GM21529 (cell line): ENCODE data around the gene ALKBH4.
A peak's percentile ranks its signal among the peaks of the same experiment; 100 is the strongest.
"Not testable (repeated sequence)": the region's sequence is repeated elsewhere in the genome, so short reads cannot be mapped to it uniquely, and the experiment has no call there.

Experiments
- ATAC-seq: cut with Tn5 transposase; IDR thresholded peaks from one replicate; pipeline ENCODE4 v1.9.1; 2021; ENCODE audit not compliant: unreplicated experiment

The ALKBH4 gene

DNA sequence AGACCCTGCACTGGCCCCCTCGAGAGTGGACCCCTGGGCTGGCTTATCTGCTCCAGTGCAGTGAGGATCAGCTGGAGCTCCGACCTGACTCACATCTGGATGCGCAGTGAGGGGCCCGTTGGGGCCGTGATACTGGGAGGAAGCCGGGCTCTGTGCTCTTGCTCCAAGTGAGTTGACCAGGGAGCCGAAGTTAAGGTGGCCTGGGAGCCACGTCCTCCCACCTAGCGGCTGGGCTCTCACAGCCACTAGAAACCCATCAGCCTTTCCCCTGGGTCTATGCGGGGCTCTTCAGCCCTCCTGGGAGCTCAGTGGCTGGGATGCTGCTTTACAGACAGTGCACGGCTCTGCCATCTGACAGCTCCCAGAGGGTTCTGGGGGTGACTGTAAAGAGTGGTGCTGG is 9.1 kb downstream of the ALKBH4 start:
- no peak for ATAC-seq

DNA sequence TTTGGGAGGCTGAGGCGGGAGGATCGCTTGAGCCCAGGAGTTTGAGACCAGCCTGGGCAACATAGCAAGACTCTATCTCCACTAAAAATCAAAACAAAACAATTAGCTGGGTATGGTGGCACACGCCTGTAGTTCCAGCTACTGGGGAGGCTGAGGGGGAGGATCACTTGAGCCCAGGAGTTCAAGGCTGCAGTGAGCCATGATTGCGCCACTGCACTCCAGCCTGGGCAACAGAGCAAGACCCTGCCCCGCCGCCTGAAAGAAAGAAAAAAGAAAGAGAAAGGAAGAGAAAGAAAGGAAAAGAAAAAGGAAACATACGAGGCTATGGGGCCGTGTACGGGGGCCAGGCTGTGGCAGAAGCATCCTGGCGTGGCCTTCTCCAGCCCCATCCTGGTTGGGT is 9.7 kb downstream of the ALKBH4 start:
- ATAC-seq = not testable (repeated sequence)

DNA sequence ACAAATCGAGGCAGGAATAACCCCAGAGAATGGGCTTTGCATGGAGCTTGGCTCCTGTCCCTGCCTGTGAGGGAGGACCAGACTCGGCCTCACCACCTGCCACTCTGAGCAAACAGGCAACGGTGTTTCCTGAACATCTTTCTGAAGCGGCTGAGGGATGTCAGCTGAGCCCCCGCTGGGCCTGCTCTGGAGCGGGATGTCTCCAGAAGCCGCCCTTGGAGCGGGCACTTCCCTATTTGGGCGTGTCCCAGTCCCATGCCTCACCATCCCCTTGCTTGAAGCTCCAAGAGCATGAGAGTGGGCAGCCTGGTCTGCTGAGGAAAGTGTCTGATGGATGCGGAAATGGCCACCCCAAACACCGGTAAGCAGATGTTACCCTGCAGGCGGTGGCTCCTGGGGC is 10.2 kb downstream of the ALKBH4 start:
- ATAC-seq = no peak

DNA sequence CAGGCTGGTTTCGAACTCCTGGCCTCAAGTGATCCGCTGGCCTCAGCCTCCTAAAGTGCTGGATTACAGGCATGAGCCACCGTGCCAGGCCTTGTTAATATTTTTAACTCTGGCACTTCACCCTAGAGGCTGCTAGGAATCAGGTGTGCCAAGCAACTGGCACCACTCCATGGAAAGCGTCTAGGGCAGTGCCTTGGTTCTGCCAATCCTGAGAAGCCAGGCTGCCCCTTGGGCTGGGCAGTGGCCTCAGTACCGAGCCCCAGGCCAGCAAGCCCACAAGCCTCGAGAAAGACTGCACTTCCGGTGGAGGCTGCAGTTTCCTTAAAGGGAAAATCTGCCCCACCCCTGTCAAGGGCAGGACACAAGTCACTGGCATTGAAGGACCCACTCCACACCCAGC is 11.3 kb downstream of the ALKBH4 start:
- ATAC-seq = no peak

DNA sequence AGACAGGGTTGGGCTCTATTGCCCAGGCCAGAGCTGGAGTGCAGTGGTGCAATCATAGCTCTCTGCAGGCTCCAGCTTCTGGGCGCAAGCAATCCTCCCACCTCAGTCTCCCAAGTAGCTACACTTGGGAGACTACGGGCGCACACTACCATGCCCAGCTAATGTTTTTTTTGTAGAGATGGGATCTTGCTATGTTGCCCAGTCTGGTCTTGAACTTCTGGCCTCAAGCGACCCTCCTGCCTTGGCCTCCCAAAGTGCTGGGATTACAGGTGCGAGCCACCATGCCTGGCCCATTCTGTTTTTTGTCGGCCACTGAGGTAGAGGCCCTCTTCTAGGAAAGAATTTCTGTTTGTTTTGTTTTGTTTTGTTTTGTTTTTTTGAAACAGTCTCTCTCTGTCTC is 12.2 kb downstream of the ALKBH4 start:
- ATAC-seq = no peak

DNA sequence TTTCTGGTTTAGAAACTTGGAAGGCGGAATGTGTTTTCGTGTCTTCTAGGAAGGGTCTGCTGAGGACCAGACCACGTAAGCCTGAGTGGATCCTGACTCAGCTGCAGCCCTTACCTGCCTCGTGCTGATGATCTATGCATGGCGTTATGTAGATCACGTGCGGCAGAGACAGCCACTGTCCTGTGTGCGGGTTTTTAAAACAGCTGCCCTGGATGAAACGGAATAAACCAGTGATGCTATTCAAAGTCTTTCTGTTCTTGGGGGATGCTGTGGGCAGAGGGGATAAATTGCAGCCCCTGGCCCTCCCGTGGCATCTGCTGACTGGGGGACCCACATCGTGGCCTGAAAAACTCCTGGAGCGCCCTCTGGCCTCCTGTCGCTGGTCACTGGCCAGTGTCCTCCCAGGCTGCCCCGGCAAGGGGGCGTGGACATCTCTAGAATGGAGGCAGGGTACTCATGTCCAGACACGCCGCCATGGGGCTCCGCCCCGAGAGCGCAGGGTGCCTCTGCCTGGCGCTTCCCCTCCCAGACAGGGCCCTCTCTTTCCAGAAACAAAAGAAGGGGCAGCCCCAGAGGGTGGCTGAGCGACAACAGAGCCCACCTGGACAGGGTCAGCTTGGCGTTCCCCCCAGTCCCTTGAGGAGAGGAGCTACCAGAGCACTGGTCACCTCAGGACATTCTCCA is 13.2 kb downstream of the ALKBH4 start:
- ATAC-seq = no peak

DNA sequence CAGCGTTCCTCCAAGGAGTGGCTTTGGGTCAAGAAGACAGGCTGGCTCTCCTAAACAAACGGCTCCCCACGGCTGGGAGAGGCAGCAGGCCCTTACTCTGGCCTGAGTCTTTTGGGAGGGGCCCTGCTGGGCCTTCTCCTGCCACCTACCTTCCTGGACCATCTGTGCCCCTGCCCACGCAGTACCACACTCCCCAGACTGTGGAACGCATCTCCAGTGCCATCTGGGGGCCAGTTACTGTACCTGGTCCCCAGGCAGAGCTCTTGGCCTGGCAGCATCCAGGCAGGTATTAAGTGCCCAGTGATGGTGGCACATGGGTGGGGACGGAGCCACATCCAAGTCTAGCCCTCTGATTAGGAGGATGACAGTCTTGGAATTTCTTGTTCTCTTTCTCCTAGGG is 14.4 kb downstream of the ALKBH4 start:
- no peak for ATAC-seq

DNA sequence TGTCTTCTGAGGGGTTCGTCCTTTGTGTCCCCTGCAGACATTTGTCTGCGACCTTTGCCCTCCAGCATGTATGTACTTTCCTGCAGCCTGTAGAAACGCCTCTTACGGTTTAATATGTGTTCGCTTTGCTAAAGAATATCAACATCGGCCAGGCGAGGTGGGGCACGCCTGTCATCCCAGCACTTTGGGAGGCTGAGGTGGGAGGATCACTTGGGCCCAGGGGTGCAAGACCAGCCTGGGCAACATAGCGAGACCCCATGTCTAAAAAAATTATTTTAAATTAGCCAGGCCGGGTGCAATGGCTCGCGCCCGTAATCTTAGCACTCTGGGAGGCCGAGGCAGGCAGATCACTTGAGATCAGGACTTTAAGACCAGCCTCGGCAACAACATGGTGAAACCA is 15.5 kb downstream of the ALKBH4 start:
- ATAC-seq = no peak

DNA sequence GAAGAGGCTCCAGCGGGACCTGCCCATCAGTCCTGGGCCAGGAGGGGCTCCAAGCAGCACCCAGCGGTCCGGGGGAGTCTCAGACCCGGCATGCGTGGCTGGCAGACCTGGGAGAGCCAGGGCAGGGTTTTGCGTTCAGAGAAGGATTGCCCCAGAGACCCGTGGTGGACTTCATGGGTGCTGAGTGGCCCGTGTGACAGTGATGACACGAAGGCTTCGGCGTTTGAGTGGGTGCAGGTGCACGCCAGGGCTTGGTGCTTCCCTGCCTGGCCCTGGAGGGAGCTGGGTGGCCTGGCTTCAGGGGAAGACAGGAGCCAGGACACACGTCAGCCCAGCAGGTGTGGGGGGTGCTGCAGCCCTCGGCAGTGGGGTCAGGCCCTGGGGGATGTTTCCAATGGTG is 17.4 kb downstream of the ALKBH4 start:
- no peak for ATAC-seq

DNA sequence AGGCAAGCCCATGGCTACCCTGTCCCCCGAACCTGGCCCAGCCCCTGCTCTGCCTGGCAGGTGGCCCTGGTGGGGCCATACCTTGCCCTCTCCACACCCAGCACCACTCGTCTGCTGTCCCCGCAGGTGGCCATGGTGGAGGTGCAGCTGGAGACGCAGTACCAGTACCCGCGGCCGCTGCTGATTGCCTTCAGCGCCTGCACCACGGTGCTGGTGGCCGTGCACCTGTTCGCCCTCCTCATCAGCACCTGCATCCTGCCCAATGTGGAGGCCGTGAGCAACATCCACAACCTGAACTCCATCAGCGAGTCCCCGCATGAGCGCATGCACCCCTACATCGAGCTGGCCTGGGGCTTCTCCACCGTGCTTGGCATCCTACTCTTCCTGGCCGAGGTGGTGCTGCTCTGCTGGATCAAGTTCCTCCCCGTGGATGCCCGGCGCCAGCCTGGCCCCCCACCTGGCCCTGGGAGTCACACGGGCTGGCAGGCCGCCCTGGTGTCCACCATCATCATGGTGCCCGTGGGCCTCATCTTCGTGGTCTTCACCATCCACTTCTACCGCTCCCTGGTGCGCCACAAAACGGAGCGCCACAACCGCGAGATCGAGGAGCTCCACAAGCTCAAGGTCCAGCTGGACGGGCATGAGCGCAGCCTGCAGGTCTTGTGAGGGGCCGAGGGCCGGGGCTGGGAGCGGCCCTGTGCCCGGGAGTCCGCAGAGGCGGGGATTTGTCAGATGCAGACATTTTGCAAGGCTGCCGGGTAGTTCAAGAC is 18.1 kb downstream of the ALKBH4 start:
- ATAC-seq = no peak

DNA sequence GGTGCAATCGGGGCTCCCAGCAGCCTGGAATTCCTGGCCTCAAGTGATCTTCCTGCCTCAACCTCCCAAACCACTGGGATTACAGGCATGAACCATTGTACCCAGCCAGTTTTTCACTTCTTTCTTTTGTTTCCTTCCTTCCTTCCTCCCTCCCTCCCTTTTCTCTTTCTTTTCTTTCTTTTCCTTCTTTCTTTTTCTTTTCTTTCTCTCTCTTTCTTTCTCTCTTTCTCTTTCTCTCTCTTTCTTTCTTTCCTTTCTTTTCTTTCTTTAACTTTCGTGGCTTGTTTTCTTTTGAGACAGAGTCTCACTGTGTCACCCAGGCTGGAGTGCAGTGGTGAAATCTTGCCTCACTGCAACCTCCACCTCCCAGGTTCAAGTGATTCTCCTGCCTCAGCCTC is 19.0 kb downstream of the ALKBH4 start:
- ATAC-seq = no peak

DNA sequence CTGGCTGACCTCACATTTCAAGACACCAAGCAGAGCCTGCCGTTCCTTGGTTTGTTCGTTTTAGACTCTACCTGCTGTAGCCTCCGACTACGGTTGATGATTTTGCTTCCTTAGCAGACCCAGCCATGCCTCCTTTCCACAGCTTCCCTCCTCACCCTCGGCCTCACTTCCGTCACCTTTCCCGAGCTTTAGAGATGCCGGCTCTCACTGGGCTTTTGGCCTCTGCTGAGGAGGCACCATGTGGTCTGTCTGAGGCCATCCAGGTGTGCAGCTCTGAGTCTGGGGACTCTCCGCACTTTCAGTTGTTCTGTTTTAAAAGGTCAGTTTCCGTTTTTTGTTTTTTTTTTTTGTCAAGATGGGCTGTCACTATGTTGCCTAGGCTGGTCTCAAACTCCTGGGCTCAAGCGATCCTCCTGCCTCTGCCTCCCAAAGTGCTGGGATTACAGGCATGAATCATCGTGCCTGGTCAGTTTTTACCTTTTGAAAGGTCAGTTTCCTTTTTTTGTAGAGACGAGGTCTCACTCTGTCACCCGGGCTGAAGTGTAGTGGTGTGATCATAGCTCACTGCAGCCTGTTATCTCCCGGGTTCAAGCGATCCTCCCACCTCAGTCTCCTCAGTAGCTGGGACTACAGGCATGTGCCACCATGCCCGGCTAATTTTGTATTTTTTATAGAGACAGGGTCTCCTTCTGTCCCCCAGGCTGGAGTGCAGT is 19.5 kb downstream of the ALKBH4 start:
- peak; percentile 38 for ATAC-seq

DNA sequence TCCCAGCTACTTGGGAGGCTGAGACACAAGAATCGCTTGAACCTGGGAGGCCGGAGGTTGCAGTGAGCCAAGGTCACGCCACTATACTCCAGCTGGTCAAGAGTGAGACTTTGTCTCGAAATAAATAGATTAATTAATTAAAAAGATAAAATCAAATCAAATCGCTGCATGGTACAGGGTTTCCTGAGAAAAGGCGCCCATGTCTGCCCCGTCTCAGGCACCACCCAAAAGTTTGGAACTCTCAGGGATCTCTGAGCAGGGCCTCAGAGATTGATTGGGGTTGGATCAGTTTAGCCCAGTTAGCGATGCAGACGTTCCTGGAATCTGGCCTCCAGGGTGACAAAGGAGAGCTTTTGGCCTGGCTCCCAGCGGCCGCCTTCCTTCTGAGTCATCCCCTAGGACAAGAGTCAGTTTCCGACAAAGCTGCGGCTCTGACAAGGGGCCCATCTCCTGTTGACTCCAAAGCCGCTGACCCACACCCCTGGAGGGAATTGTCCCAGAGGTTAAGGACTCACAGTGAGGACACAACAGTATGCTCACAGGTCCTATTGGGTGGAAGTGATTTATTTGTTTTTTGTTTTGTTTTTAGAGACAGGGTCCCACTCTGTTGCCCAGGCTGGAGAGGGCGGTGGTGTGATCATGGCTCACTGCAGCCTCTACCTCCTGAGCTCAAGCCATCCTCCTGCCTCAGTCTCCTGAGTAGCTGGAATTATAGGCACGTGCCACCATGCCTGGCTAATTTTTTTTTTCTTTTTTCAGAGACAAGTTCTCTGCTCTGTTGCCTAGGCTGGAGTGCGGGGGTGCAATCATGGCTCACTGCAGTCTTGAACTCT is 24.5 kb downstream of the ALKBH4 start:
- no peak for ATAC-seq

DNA sequence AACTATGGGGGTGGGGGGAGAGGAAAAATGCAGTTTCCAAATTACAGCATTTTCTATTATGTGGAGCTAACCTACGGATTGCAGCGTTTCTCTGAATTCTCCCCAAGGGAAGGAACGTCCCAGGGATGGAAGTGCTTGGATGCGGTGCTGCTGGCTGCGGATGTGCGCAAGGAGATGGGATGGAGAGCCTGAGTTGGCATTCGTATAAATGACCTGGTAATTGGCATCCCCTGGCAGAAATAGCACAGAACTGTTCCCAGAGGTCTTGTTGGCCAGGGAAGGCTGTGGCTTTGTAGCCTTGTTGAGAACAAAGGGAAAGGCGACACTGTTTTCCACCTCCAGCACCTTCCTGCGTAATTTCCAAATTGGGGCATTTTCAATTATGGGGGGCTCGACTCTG is 28.5 kb downstream of the ALKBH4 start:
- ATAC-seq = no peak

DNA sequence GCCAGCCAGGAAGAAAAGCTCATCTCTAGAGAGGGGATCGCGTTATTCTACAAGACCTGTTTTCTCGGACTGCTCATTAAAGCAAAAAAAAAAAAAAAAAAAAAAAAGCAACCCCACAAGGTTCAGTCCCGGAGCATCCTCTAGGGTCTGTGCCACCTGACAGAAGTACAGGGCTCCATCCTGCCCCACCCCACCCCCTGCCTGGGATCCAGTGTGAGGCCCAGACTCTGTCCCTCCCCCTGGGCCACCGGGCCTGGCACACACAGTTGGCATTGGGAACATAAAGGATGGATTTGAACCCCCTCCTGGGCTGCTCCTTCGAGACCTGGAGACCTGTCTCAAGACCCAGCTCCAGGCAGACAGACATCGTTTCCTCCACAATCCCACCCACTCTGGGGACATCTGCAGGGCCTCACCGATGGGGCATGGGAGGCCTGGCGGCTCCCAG is 30.6 kb downstream of the ALKBH4 start:
- peak; percentile 9 for ATAC-seq

DNA sequence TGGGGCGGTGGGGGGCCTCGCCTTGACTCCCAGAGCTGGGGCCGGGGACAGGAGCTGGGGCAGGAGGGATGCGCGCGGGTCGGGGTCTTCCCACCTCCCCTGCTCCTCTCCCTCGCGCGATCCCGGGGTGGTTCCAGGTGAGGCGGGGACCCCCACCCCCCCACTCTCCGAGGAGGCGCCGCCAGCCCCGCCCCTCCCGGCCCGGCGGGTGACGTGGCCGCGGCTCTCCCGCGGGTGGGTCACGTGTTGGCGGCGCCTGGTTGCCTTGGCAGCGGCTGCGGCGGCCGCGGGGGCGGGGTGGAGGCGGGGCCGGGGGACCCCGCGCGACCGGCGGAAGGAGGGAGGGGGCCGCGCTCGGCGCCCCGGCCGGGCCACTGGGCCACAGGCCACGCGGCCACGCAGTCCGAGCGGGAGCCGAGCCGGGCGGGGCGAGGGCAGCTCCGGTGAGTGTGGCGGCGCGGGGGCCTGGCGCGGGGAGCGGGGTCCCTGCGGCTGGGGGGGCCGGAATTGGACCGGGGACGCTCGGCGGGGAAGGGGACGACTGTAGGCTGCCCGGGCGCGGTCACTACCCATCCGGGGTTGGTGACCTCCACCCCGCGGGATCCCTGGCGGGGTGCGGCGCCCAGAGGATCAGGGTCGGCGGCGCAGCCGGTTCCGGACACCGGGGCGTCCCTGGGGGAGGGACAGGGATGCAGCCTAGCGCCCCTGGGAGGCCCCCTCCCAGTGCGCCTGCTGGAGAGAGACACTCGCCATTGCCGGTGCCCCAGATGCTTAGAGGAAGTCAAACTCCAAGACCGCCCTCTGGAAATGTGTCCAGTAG is 31.2 kb downstream of the ALKBH4 start, which contains the start of gene ORAI2:
Gene ORAI2 (plus strand): TSS at position 357 of the 820 bp plus-strand sequence. CDS start 5,382 bp downstream, outside the sequence.
- peak; percentile 54 for ATAC-seq

DNA sequence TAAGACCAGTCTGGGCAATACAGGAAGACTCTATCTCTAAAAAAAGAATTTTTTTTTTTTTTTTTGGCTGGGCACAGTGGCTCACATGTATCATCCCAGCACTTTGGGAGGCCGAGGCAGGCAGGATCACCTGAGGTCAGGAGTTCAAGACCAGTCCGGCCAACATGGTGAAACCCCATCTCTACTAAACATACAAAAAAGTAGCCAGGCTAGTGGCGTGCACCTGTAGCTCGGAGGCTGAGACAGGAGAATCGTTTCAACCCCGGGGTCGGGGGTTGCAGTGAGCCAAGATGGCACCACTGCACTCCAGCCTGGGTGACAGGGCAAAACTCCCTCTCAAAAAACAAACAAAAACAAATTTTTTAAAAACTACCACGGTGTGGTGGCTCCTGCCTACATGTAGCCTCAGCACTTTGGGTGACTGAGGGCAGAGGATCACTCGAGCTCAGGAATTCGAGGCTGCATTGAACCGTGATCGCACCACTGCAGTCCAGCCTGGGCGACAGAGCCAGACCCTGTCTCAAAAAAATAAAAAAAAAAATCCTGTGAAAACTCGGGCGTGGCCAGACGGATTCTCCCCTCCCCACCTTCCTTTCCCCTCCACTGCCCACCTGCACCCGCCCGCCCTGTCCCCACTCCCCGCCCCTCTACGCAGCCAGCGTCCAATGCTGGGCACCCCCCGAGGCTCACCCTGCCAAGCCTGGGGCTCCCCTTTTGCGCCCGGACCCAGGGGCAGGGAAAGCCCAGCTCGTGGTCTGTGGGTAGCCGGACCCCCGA is 32.0 kb downstream of the ALKBH4 start:
- ATAC-seq = peak; percentile 25

DNA sequence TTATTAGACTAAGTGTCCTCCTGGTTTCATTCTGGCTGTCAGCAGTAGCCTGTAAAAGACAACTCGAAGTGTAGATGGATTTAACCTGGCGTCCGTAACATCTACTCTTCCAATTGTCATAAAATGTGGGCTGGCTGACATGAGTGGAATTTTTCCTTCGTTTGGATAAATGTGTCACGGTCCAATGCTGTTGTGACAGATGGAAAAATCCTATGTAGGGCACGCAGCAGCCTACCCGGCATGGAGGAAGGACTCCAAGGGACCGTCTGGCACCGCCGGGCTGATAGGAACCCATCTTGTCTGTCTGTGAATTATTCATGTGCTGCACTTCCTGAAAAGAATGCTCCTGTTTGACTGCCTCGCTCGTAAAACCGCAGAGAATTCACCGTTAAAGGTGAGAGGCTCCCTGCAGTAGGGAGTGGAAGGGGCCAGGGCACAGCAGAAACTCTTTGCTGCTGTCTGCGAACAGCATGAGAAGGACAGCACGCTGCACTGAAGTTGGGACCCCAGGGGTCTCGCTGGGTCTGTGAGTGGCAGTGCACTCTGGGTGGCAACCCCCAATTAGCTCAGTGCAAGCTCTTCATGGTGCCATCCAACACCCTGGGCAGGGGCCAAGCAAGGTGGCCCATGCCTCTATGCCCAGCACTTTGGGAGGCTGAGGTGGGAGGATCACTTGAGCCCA is 32.9 kb downstream of the ALKBH4 start:
- ATAC-seq = peak; percentile 33
